ENCODE measurements around the gene KRTAP5-1.

The KRTAP5-1 gene

GRCh38 chr11:1567721-1568100, 17.4 kb downstream of the KRTAP5-1 start:
- Histone ChIP-seq H3K27ac (no peak overlapping the region), H3K4me1 (ENCODE audit: low read depth, poor library complexity, severe bottlenecking) (no peaks in the 10 kb centered on the region), H3K36me3 (ENCODE audit: insufficient read depth) (no peaks in the 10 kb centered on the region), H3K9ac (no peak overlapping the region), H4K20me1 (ENCODE audit: insufficient read depth) (no peaks in the 10 kb centered on the region), H3K27me3 (ENCODE audit: insufficient read depth, low read depth) (peaks cover 7% of the 10 kb centered on the region; the same call in 1 of the 2 replicates), H3K4me2 (no peak overlapping the region), H3K79me2 (ENCODE audit: insufficient read depth, low read depth) (no peaks in the 10 kb centered on the region), H3K4me3 (IDR thresholded peaks at IDR 0.05; ENCODE audit: insufficient read depth, low read depth, low read length) (no peak overlapping the region), H2AFZ (ENCODE audit: low read depth) (no peak overlapping the region)
- no peak for TF ChIP-seq CTCF (conservative IDR thresholded peaks at IDR 0.05; ENCODE audit: low read depth, low read length)

GRCh38 chr11:1567052-1567720, 17.9 kb downstream of the KRTAP5-1 start:
- H3K27ac ChIP-seq = no peak overlapping the region
- H3K27me3 ChIP-seq (ENCODE audit: insufficient read depth, low read depth) = peaks cover 5% of the 10 kb centered on the region; the same call in 1 of the 2 replicates

GRCh38 chr11:1566381-1567051, 18.6 kb downstream of the KRTAP5-1 start:
- Histone ChIP-seq H3K4me3 (IDR thresholded peaks at IDR 0.05; ENCODE audit: insufficient read depth, low read depth, low read length) (no peak overlapping the region), H3K36me3 (ENCODE audit: insufficient read depth) (no peaks in the 10 kb centered on the region), H2AFZ (ENCODE audit: low read depth) (no peak overlapping the region), H3K27me3 (ENCODE audit: insufficient read depth, low read depth) (peaks cover 5% of the 10 kb centered on the region; the same call in 1 of the 2 replicates), H3K4me2 (no peak overlapping the region), H3K9ac (no peak overlapping the region), H4K20me1 (ENCODE audit: insufficient read depth) (no peaks in the 10 kb centered on the region), H3K27ac (no peak overlapping the region), H3K4me1 (ENCODE audit: low read depth, poor library complexity, severe bottlenecking) (no peaks in the 10 kb centered on the region), H3K79me2 (ENCODE audit: insufficient read depth, low read depth) (no peaks in the 10 kb centered on the region)
- 0 out of 2 replicates have a peak, but pooled peaks have one; percentile 25 for TF ChIP-seq CTCF (conservative IDR thresholded peaks at IDR 0.05; ENCODE audit: low read depth, low read length)

More at GRCh38 chr11:1567052-1567720, 17.9 kb downstream of the KRTAP5-1 start:
- no peaks in the 10 kb centered on the region for H4K20me1 ChIP-seq (ENCODE audit: insufficient read depth)
- 0 out of 2 replicates have a peak, but pooled peaks have one; percentile 0 for TF ChIP-seq CTCF (conservative IDR thresholded peaks at IDR 0.05; ENCODE audit: low read depth, low read length)
- H3K36me3 ChIP-seq (ENCODE audit: insufficient read depth) = no peaks in the 10 kb centered on the region
- H3K4me3 ChIP-seq (IDR thresholded peaks at IDR 0.05; ENCODE audit: insufficient read depth, low read depth, low read length) = no peak overlapping the region
- no peaks in the 10 kb centered on the region for H3K4me1 ChIP-seq (ENCODE audit: low read depth, poor library complexity, severe bottlenecking)
- H3K4me2 ChIP-seq = no peak overlapping the region
- no peaks in the 10 kb centered on the region for H3K79me2 ChIP-seq (ENCODE audit: insufficient read depth, low read depth)
- no peak overlapping the region for H3K9ac ChIP-seq
- H2AFZ ChIP-seq (ENCODE audit: low read depth) = no peak overlapping the region

- Histone ChIP-seq H3K4me2 (no peak overlapping the region), H3K4me1 (ENCODE audit: low read depth, poor library complexity, severe bottlenecking) (no peaks in the 10 kb centered on the region), H3K9ac (no peak overlapping the region), H4K20me1 (ENCODE audit: insufficient read depth) (no peaks in the 10 kb centered on the region), H3K4me3 (IDR thresholded peaks at IDR 0.05; ENCODE audit: insufficient read depth, low read depth, low read length) (no peak overlapping the region), H2AFZ (ENCODE audit: low read depth) (no peak overlapping the region), H3K27me3 (ENCODE audit: insufficient read depth, low read depth) (no peaks in the 10 kb centered on the region; the same call in 1 of the 2 replicates), H3K36me3 (ENCODE audit: insufficient read depth) (no peaks in the 10 kb centered on the region), H3K79me2 (ENCODE audit: insufficient read depth, low read depth) (no peaks in the 10 kb centered on the region), H3K27ac (no peak overlapping the region)
- no peak for TF ChIP-seq CTCF (conservative IDR thresholded peaks at IDR 0.05; ENCODE audit: low read depth, low read length)
Observed at GRCh38 chr11:1565904-1566247, 19.2 kb downstream of the KRTAP5-1 start.
